K562 (cell line): ENCODE measurements around the gene PCSK6. TPM values are rescaled to one million over a fixed set of nuclear protein-coding genes. Genes with fewer than 3 reads are reported as not detected.

ENCODE experiments used
- ATAC-seq: fragments of 200-7000 bp; cut with Tn5 transposase; 3 replicates; pipeline ENCODE4 v1.9.1; 2020; ENCODE audit warnings: moderate library complexity
- BruUV-seq: library from RNA; stranded (reverse); fragments of 400-500 nt; replicated peaks from 2 replicates; lab custom pipeline; 2021; lab: Mats Ljungman, UMichigan
- CTCF ChIA-PET: fragments of 300-600 bp; formaldehyde crosslinking; extraction: SDS; loops from one replicate; lab custom pipeline; 2021; ENCODE audit warnings: low intra/inter-chr PET ratio; lab: Yijun Ruan, JAX
- POLR2A ChIA-PET: fragments of 300-600, 350-650 bp; sonication (Branson Sonifier 250); formaldehyde crosslinking; extraction: SDS; loops from one replicate; lab custom pipeline; 2021; ENCODE audit warnings: antibody characterized with exemption, inconsistent platforms; lab: Yijun Ruan, JAX
- DNase-seq, 4 experiments: peaks; one replicate each; pipeline versions ENCODE4 v3.0.0 to v3.0.0-alpha.2; 2011 to 2018; ENCODE audit warnings: low spot score in 3 of 4, mixed read lengths in 3 of 4; ENCODE audit errors: extremely low read depth in 1 of 4
- FAIRE-seq: peaks from 2 replicates; lab custom pipeline; 2011; peaks lifted over from hg19 to GRCh38; lab: Jason Lieb, UNC
- H2AFZ ChIP-seq: 2 replicates; pipeline ENCODE4 v1.6.0; 2011; ENCODE audit warnings: low read depth, low read length, control low read depth, inconsistent platforms
- H3K27ac ChIP-seq: fragments of 200-600 bp; 3 replicates; pipeline ENCODE4 v1.8.0; 2011; ENCODE audit warnings: low read depth, mild to moderate bottlenecking, control low read depth, inconsistent platforms, low read length, moderate library complexity, mixed read lengths; ENCODE audit errors: extremely low read depth
- H3K27me3 ChIP-seq, 2 experiments: fragments of 300-600 bp in 1 of 2; 2 replicates in 1 of 2; 3 replicates in 1 of 2; pipeline versions ENCODE4 v1.6.0 to v1.8.0; 2011; ENCODE audit warnings: inconsistent platforms in 2 of 2, low read length in 2 of 2, mild to moderate bottlenecking in 1 of 2, mixed read lengths in 1 of 2, moderate library complexity in 1 of 2; ENCODE audit not compliant: control insufficient read depth in 2 of 2, insufficient read depth in 2 of 2
- H3K36me3 ChIP-seq: fragments of 300-600 bp; 3 replicates; pipeline ENCODE4 v1.8.0; 2011; ENCODE audit warnings: mild to moderate bottlenecking, low read length, inconsistent platforms; ENCODE audit not compliant: control insufficient read depth, insufficient read depth
- H3K4me1 ChIP-seq, 2 experiments: fragments of 200-600 bp in 1 of 2; replicated peaks in 1 of 2; 2 replicates in 1 of 2; 3 replicates in 1 of 2; pipeline versions ENCODE4 v1.5.1 to v1.8.0; 2011; ENCODE audit warnings: inconsistent platforms in 2 of 2, low read length in 2 of 2, mild to moderate bottlenecking in 1 of 2, mixed read lengths in 1 of 2, moderate library complexity in 1 of 2; ENCODE audit not compliant: control insufficient read depth in 2 of 2, insufficient read depth in 2 of 2
- H3K4me2 ChIP-seq: 2 replicates; pipeline ENCODE4 v1.6.1; 2011; ENCODE audit warnings: low read length, control low read depth, inconsistent platforms, mixed read lengths; ENCODE audit not compliant: insufficient read depth
- H3K4me3 ChIP-seq: fragments of 200-600 bp; sonication (generic), shearing (Covaris generic); 2 replicates; pipeline ENCODE4 v1.5.1; 2016; ENCODE audit warnings: control low read depth, inconsistent platforms
- H3K79me2 ChIP-seq: fragments of 200-600 bp; 3 replicates; pipeline ENCODE4 v1.8.0; 2011; ENCODE audit warnings: low read length, inconsistent platforms; ENCODE audit not compliant: control insufficient read depth, insufficient read depth
- H3K9ac ChIP-seq, 2 experiments: 2 replicates each; pipeline versions ENCODE4 v1.6.0 to v1.6.1; 2011; ENCODE audit warnings: low read depth in 2 of 2, low read length in 2 of 2, control low read depth in 1 of 2, inconsistent platforms in 1 of 2, mild to moderate bottlenecking in 1 of 2, mixed read lengths in 1 of 2; ENCODE audit not compliant: insufficient read depth in 1 of 2
- H3K9me1 ChIP-seq: one replicate; pipeline ENCODE4 v1.6.0; 2011; ENCODE audit warnings: inconsistent platforms, mild to moderate bottlenecking, low read length, moderate library complexity; ENCODE audit not compliant: control insufficient read depth, insufficient read depth
- H3K9me3 ChIP-seq: replicated peaks from 2 replicates; pipeline ENCODE4 v1.5.1; 2011; ENCODE audit warnings: low read depth, low read length, inconsistent platforms; ENCODE audit not compliant: control insufficient read depth, insufficient read depth
- H4K20me1 ChIP-seq: replicated peaks from 2 replicates; pipeline ENCODE4 v1.6.1; 2011; ENCODE audit warnings: low read length, inconsistent platforms, mixed read lengths; ENCODE audit not compliant: control insufficient read depth, insufficient read depth
- BRD4 ChIP-seq: fragments of 200-600 bp; sonication (generic); IDR thresholded peaks from 2 replicates; pipeline ENCODE4 v1.6.1; 2017; ENCODE audit warnings: inconsistent platforms
- CHD2 ChIP-seq: IDR thresholded peaks from 2 replicates; pipeline ENCODE4 v1.6.1; 2011; ENCODE audit warnings: low read depth, low read length
- HEY1 ChIP-seq: fragments of 250-450 bp; sonication (Bioruptor Pico); IDR thresholded peaks from 2 replicates; pipeline ENCODE4 v1.5.0; 2020; ENCODE audit warnings: mild to moderate bottlenecking, moderate library complexity, borderline replicate concordance
- HMGN3 ChIP-seq: IDR thresholded peaks from 2 replicates; pipeline ENCODE4 v1.6.1; 2011; ENCODE audit warnings: borderline replicate concordance, low read depth, mild to moderate bottlenecking, mixed read lengths, low read length; ENCODE audit not compliant: insufficient read length; ENCODE audit errors: extremely low read depth
- KDM4B ChIP-seq, 2 experiments: fragments of 450-650 bp in 1 of 2; sonication (generic) in 1 of 2; IDR thresholded peaks; 2 replicates each; pipeline ENCODE4 v1.6.1; 2016 to 2017; ENCODE audit warnings: borderline replicate concordance in 2 of 2, antibody characterized with exemption in 1 of 2, low read depth in 1 of 2, mild to moderate bottlenecking in 1 of 2
- NR2C2 ChIP-seq, 2 experiments: fragments of 200-800 bp in 1 of 2; sonication (Bioruptor generic) in 1 of 2; sonication (generic) in 1 of 2; formaldehyde crosslinking in 1 of 2; IDR thresholded peaks; 2 replicates each; pipeline versions ENCODE4 v1.6.1 to v1.8.0; 2016 to 2022; ENCODE audit warnings: mild to moderate bottlenecking in 1 of 2, missing compliant biosample characterization in 1 of 2, missing genetic modification characterization in 1 of 2, missing genetic modification reagents in 1 of 2
- PREB ChIP-seq: sonication (generic); formaldehyde crosslinking; IDR thresholded peaks from 2 replicates; pipeline ENCODE4 v1.8.1; 2023; ENCODE audit warnings: mild to moderate bottlenecking, missing genetic modification reagents
- SNRNP70 ChIP-seq: fragments of 200-400 bp; formaldehyde crosslinking; optimal IDR thresholded peaks from 2 replicates; pipeline ENCODE3; 2017; ENCODE audit warnings: low read depth, low read length
- SRF ChIP-seq, 2 experiments: fragments of 250-450, 450-650 bp in 1 of 2; sonication (Bioruptor Pico) in 1 of 2; sonication (generic) in 1 of 2; formaldehyde crosslinking; IDR thresholded peaks; 2 replicates each; pipeline versions ENCODE4 v1.5.0 to v1.5.1; 2020 to 2022; ENCODE audit warnings: mild to moderate bottlenecking in 1 of 2, missing genetic modification reagents in 1 of 2
- ZNF134 ChIP-seq: fragments of 250-450 bp; sonication (Bioruptor Pico); conservative IDR thresholded peaks from 2 replicates; pipeline ENCODE4 v1.4.0; 2020
- WGBS: fragments of 100-300 bp; shearing (Covaris generic); methylation state at CpG from one replicate; pipeline ENCODE4 v1.1.6; 2016; ENCODE audit warnings: low coverage, mixed read lengths; ENCODE audit not compliant: insufficient coverage; ENCODE audit errors: missing lambda C conversion rate; 5-methylcytosine and 5-hydroxymethylcytosine counted together
- in situ Hi-C: fragments of 300-500 bp; cut with MboI; formaldehyde crosslinking; loops from 4 replicates; pipeline ENCODE4 v1.15.0; 2018; ENCODE audit warnings: inconsistent platforms, mixed read lengths
- intact Hi-C: fragments of 100-400 bp; cut with micrococcal nuclease; formaldehyde crosslinking; loops from 2 replicates; pipeline ENCODE4 v1.14.2; 2022
- polyA plus RNA-seq, 8 experiments: library from polyadenylated mRNA; depleted of rRNA in 4 of 8; stranded (reverse) in 5 of 8; unstranded in 3 of 8; fragments of >200 nt; fragmentation: Nextera tagmentation in 2 of 8; fragmentation: Illumina TruSeq in 1 of 8; extraction: Ambion mirVana in 2 of 8; extraction: Trizol in 1 of 8; gene quantifications; 2 replicates each; pipeline versions ENCODE4 v1.2.1 to v1.2.3, GENCODE V29; 2011 to 2014; ENCODE audit warnings: inconsistent platforms in 1 of 8, missing spikeins in 1 of 8
- total RNA-seq, 7 experiments: library from RNA; depleted of rRNA in 6 of 7; stranded (reverse); fragments of >200 nt in 6 of 7; fragmentation: Illumina TruSeq in 2 of 7; extraction: Trizol in 2 of 7; gene quantifications; 2 replicates each; pipeline versions ENCODE4 v1.2.1 to v1.2.3, GENCODE V29; 2011 to 2021; ENCODE audit warnings: low replicate concordance in 1 of 7

The PCSK6 gene
- total and polyA plus RNA-seq, 9 of the 15 experiments (the other 6 are each of a cell fraction or from before 2014, with no cell fraction given): 2.2 to 32.6 (median 14.5) TPM

DNA sequence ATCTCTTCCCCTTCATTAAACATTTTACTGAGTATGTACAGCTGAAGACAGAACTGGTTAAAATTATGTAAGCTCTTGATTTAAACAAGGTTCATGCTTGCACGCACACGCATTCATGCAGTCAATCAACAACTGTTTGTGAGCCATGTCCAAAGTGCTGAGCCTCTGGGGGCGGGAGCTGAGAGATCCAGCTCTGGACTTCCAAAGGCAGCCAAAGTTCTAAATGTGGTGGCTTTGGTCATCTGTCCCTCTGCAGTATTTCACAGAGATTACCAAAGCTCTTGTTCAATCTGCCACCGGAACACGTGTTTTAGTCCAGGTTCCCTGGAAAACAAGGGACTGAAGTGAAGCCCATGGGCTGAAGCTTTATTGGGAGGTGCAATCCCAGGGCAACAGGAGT is 142.1 kb downstream of the PCSK6 start:
- no peak for DNase-seq
- H3K4me2 ChIP-seq: no peak overlapping the region
- no peaks in the 10 kb centered on the region; a peak in 1 of 5 replicates for H3K4me1 ChIP-seq
- H3K27me3 ChIP-seq: peaks cover 0 to 21% of the 10 kb centered on the region in 2 experiments; a peak in 1 of 5 replicates
- no peak overlapping the region for H3K9ac ChIP-seq
- intact Hi-C loops: no loop called here
- no peak overlapping the region for H3K4me3 ChIP-seq
- H4K20me1 ChIP-seq: no peaks in the 10 kb centered on the region
- ATAC-seq: no peak
- CTCF ChIA-PET: no interaction called here
- no peaks in the 10 kb centered on the region for H3K36me3 ChIP-seq
- in situ Hi-C loops: no loop called here
- POLR2A ChIA-PET: interaction anchor here (0.5 to 1.3 kb wide), 2 partner anchors 23 to 244 kb away, joined by 3 to 5 read pairs; no protein-coding TSS in a partner anchor
- H3K9me3 ChIP-seq: no peaks in the 10 kb centered on the region
- WGBS: 20% methylated on average over 5 of the region's 5 CpGs
- no peak overlapping the region for H2AFZ ChIP-seq
- no TSS peak for BruUV-seq
- FAIRE-seq: no peak
- no peak overlapping the region for H3K27ac ChIP-seq
- H3K79me2 ChIP-seq: no peaks in the 10 kb centered on the region
- H3K9me1 ChIP-seq: no peaks in the 10 kb centered on the region
- TF ChIP-seq SRF (CRISPR knock-in tag; IDR thresholded peaks at IDR 0.05): no peak
- no peak for TF ChIP-seq HMGN3
- no peak for TF ChIP-seq CHD2
- TF ChIP-seq ZNF134 (CRISPR knock-in tag): no peak
- TF ChIP-seq PREB (CRISPR knock-in tag): no peak
- no peak for TF ChIP-seq BRD4
- TF ChIP-seq SNRNP70: no peak
- no peak for TF ChIP-seq KDM4B (IDR thresholded peaks at IDR 0.05; ENCODE audit: borderline replicate concordance in 2 of 2, low read depth in 1 of 2)
- no peak for TF ChIP-seq HEY1 (CRISPR knock-in tag)
- TF ChIP-seq NR2C2 (CRISPR knock-in tag; IDR thresholded peaks at IDR 0.05): no peak
- no peak for TF ChIP-seq NR2C2 (tag; IDR thresholded peaks at IDR 0.05)
- TF ChIP-seq, all 486 proteins: peak for 0
